HepG2 (cell line): ENCODE measurements around the gene CD164L2. TPM values are rescaled to one million over a fixed set of nuclear protein-coding genes. Genes with fewer than 3 reads are reported as not detected.

Experiments used
- ATAC-seq: fragments of 200-7000 bp; cut with Tn5 transposase; 3 replicates; pipeline ENCODE4 v1.9.1; 2020; ENCODE audit warnings: mild to moderate bottlenecking, moderate library complexity
- BruUV-seq: library from RNA; stranded (reverse); fragments of 400-500 nt; replicated peaks from 2 replicates; lab custom pipeline; 2021; lab: Mats Ljungman, UMichigan
- CTCF ChIA-PET: fragments of 300-600 bp; formaldehyde crosslinking; extraction: SDS; loops from one replicate; lab custom pipeline; 2021; ENCODE audit warnings: low total read pairs, inconsistent platforms, low intra/inter-chr PET ratio; lab: Yijun Ruan, JAX
- POLR2A ChIA-PET: fragments of 350-600 bp; sonication (Branson Sonifier 250); formaldehyde crosslinking; loops from one replicate; lab custom pipeline; 2020; ENCODE audit warnings: antibody characterized with exemption, inconsistent platforms; lab: Yijun Ruan, JAX
- DNase-seq: peaks from one replicate; pipeline ENCODE4 v3.0.0-alpha.2; 2015; ENCODE audit warnings: low spot score
- FAIRE-seq: peaks from 3 replicates; lab custom pipeline; 2011; peaks lifted over from hg19 to GRCh38; lab: Jason Lieb, UNC
- H2AFZ ChIP-seq: one replicate; pipeline ENCODE4 v1.6.1; 2011; ENCODE audit warnings: low read length, inconsistent platforms
- H3K27ac ChIP-seq: fragments of 300-600 bp; 3 replicates; pipeline ENCODE4 v1.8.0; 2011; ENCODE audit warnings: mixed run types, mild to moderate bottlenecking, mixed read lengths, low read length, inconsistent platforms; ENCODE audit not compliant: insufficient read depth; ENCODE audit errors: extremely low read length
- H3K27me3 ChIP-seq, 2 experiments: fragments of 200-600 bp in 1 of 2; 2 replicates in 1 of 2; 3 replicates in 1 of 2; pipeline versions ENCODE4 v1.6.0 to v1.8.0; 2011; ENCODE audit warnings: low read length in 2 of 2, mild to moderate bottlenecking in 2 of 2, moderate library complexity in 2 of 2, inconsistent platforms in 1 of 2; ENCODE audit not compliant: insufficient read depth in 2 of 2, control insufficient read depth in 1 of 2
- H3K36me3 ChIP-seq, 2 experiments: fragments of 200-600 bp in 1 of 2; replicated peaks in 1 of 2; 2 replicates in 1 of 2; 3 replicates in 1 of 2; pipeline versions ENCODE4 v1.5.1 to v1.8.0; 2011; ENCODE audit warnings: low read length in 2 of 2, inconsistent platforms in 1 of 2; ENCODE audit not compliant: insufficient read depth in 2 of 2, control insufficient read depth in 1 of 2
- H3K4me1 ChIP-seq: 2 replicates; pipeline ENCODE4 v1.5.1; 2012; ENCODE audit warnings: low read length, inconsistent platforms; ENCODE audit not compliant: insufficient read depth
- H3K4me2 ChIP-seq: 2 replicates; pipeline ENCODE4 v1.6.0; 2011; ENCODE audit warnings: low read depth, low read length, inconsistent platforms
- H3K4me3 ChIP-seq, 3 experiments: fragments of 200-600 bp in 1 of 3; sonication (generic), shearing (Covaris generic) in 1 of 3; replicated peaks in 1 of 3; 2 replicates each; pipeline ENCODE4 v1.5.1; 2011 to 2016; ENCODE audit warnings: low read length in 3 of 3, inconsistent platforms in 2 of 3, low read depth in 2 of 3, mild to moderate bottlenecking in 2 of 3, control low read depth in 1 of 3, mixed read lengths in 1 of 3; ENCODE audit not compliant: insufficient read depth in 1 of 3
- H3K79me2 ChIP-seq: one replicate; pipeline ENCODE4 v1.6.1; 2011; ENCODE audit warnings: low read length, inconsistent platforms; ENCODE audit not compliant: insufficient read depth
- H3K9ac ChIP-seq: 2 replicates; pipeline ENCODE4 v1.6.0; 2011; ENCODE audit warnings: mild to moderate bottlenecking, low read depth, low read length, inconsistent platforms; ENCODE audit not compliant: insufficient read depth
- H3K9me3 ChIP-seq: 2 replicates; pipeline ENCODE4 v1.5.1; 2012; ENCODE audit warnings: mild to moderate bottlenecking, low read length
- H4K20me1 ChIP-seq: 2 replicates; pipeline ENCODE4 v1.6.0; 2011; ENCODE audit warnings: inconsistent platforms, mild to moderate bottlenecking, low read length, moderate library complexity; ENCODE audit not compliant: insufficient read depth
- DNMT1 ChIP-seq: sonication (generic); formaldehyde crosslinking; IDR thresholded peaks from 2 replicates; pipeline ENCODE4 v1.5.1; 2020; ENCODE audit warnings: mild to moderate bottlenecking, missing genetic modification reagents
- FOXO4 ChIP-seq: sonication (generic); formaldehyde crosslinking; conservative IDR thresholded peaks from 2 replicates; pipeline ENCODE4 v1.8.1; 2023; ENCODE audit warnings: missing genetic modification reagents
- JARID2 ChIP-seq: sonication (generic); formaldehyde crosslinking; IDR thresholded peaks from 2 replicates; pipeline ENCODE4 v1.8.1; 2023; ENCODE audit warnings: missing genetic modification reagents, inconsistent platforms; ENCODE audit not compliant: insufficient replicate concordance
- MIER2 ChIP-seq: IDR thresholded peaks from 2 replicates; pipeline ENCODE4 v1.6.1; 2016; ENCODE audit warnings: missing biosample characterization, missing genetic modification reagents
- MIXL1 ChIP-seq: IDR thresholded peaks from 2 replicates; pipeline ENCODE4 v1.6.1; 2016
- PITX1 ChIP-seq: sonication (generic); formaldehyde crosslinking; IDR thresholded peaks from 2 replicates; pipeline ENCODE4 v1.5.1; 2020; ENCODE audit warnings: mild to moderate bottlenecking, missing genetic modification reagents
- PRPF4 ChIP-seq: fragments of 200-400 bp; formaldehyde crosslinking; IDR thresholded peaks from 2 replicates; pipeline ENCODE4 v1.6.1; 2016; ENCODE audit warnings: low read length, low read depth; ENCODE audit not compliant: poor library complexity, severe bottlenecking
- RBM22 ChIP-seq: fragments of 200-400 bp; formaldehyde crosslinking; optimal IDR thresholded peaks from 2 replicates; pipeline ENCODE3; 2017; ENCODE audit warnings: mild to moderate bottlenecking, low read length, moderate library complexity
- THYN1 ChIP-seq: sonication (generic); formaldehyde crosslinking; IDR thresholded peaks from 2 replicates; pipeline ENCODE4 v1.8.1; 2023; ENCODE audit warnings: low read depth, mild to moderate bottlenecking, moderate library complexity, missing genetic modification reagents, borderline replicate concordance
- XRCC5 ChIP-seq: fragments of 200-400 bp; formaldehyde crosslinking; optimal IDR thresholded peaks from 2 replicates; pipeline ENCODE3; 2017; ENCODE audit warnings: mild to moderate bottlenecking, low read length
- ZNF205 ChIP-seq: IDR thresholded peaks from 2 replicates; pipeline ENCODE4 v1.6.1; 2018; ENCODE audit warnings: missing biosample characterization, missing genetic modification reagents
- ZNF343 ChIP-seq: sonication (generic); formaldehyde crosslinking; IDR thresholded peaks from 2 replicates; pipeline ENCODE4 v1.4.0; 2020; ENCODE audit warnings: mild to moderate bottlenecking, missing genetic modification reagents
- ZNF407 ChIP-seq: sonication (generic); formaldehyde crosslinking; IDR thresholded peaks from one replicate; pipeline ENCODE4 v1.5.1; 2020; ENCODE audit warnings: mild to moderate bottlenecking, missing genetic modification reagents; ENCODE audit errors: not compliant biosample characterization
- ZNF430 ChIP-seq: sonication (generic); formaldehyde crosslinking; IDR thresholded peaks from 2 replicates; pipeline ENCODE4 v1.9.0; 2021; ENCODE audit warnings: mild to moderate bottlenecking, missing genetic modification reagents
- ZNF557 ChIP-seq: sonication (generic); formaldehyde crosslinking; IDR thresholded peaks from 2 replicates; pipeline ENCODE4 v1.4.0; 2020; ENCODE audit warnings: missing genetic modification reagents
- ZNF737 ChIP-seq: sonication (generic); formaldehyde crosslinking; IDR thresholded peaks from 2 replicates; pipeline ENCODE4 v1.5.0; 2020; ENCODE audit warnings: missing genetic modification reagents, mild to moderate bottlenecking, borderline replicate concordance
- WGBS: methylation state at CpG from one replicate; pipeline ENCODE4 v1.1.6; 2017; ENCODE audit warnings: low lambda C conversion rate; 5-methylcytosine and 5-hydroxymethylcytosine counted together
- in situ Hi-C: cut with HindIII; loops from 2 replicates; pipeline ENCODE4 v1.10.0; 2017; ENCODE audit warnings: low pct_unique_long_range_greater_than_20kb; ENCODE audit not compliant: extremely low pct_ligation_motif_present
- intact Hi-C: fragments of 100-400 bp; cut with micrococcal nuclease; formaldehyde crosslinking; loops from one replicate; pipeline ENCODE4 v1.10.0; 2022; ENCODE audit not compliant: unreplicated experiment
- polyA plus RNA-seq, 8 experiments: library from polyadenylated mRNA; depleted of rRNA in 3 of 8; stranded (reverse) in 7 of 8; unstranded in 1 of 8; fragments of >200 nt; fragmentation: Illumina TruSeq in 4 of 8; extraction: Trizol in 4 of 8; gene quantifications; 2 replicates each; pipeline versions ENCODE4 v1.2.1 to v1.2.3, GENCODE V29; 2011 to 2016; ENCODE audit warnings: low read depth in 4 of 8, missing spikeins in 1 of 8, mixed read lengths in 1 of 8; ENCODE audit not compliant: insufficient read depth in 1 of 8
- total RNA-seq, 5 experiments: library from RNA; depleted of rRNA; stranded (reverse); fragments of >200 nt; fragmentation: Illumina TruSeq; extraction: Trizol; gene quantifications; 2 replicates each; pipeline ENCODE4 v1.2.3, GENCODE V29; 2016; ENCODE audit warnings: low read depth in 1 of 5

CD164L2 gene
- total and polyA plus RNA-seq, 2 of the 13 experiments (the other 11 are each of a cell fraction or from before 2014, with no cell fraction given) = not detected

- H3K9me3 ChIP-seq = no peaks in the 10 kb centered on the region
- in situ Hi-C loops = no loop called here
- ATAC-seq (peak; percentile 89), FAIRE-seq (no peak), DNase-seq (no peak)
- no peaks in the 10 kb centered on the region for H4K20me1 ChIP-seq
- H3K9ac ChIP-seq = no peak overlapping the region
- H3K4me3 ChIP-seq = no peak overlapping the region
- H3K4me2 ChIP-seq = no peak overlapping the region
- H3K4me1 ChIP-seq = no peaks in the 10 kb centered on the region
- intact Hi-C loops = no loop called here
- no peak overlapping the region for H3K27ac ChIP-seq
- H3K27me3 ChIP-seq = no peaks in the 10 kb centered on the region
- POLR2A ChIA-PET = interaction anchor here (0.8 to 1.2 kb wide), 3 partner anchors 10 to 33 kb away, joined by 3 to 5 read pairs (median 3); partner anchors contain the start of gene SYTL1
- no peak overlapping the region for H2AFZ ChIP-seq
- WGBS = 80% methylated on average over 9 of the region's 11 CpGs
- H3K79me2 ChIP-seq = peaks cover 9% of the 10 kb centered on the region
- peaks cover 18 to 67% of the 10 kb centered on the region in 2 experiments for H3K36me3 ChIP-seq
- BruUV-seq = no TSS peak
- CTCF ChIA-PET = interaction anchor here (1.2 kb wide), 1 partner anchor 63 kb away, joined by 5 read pairs; no protein-coding TSS in a partner anchor
- peak; percentile 51 for TF ChIP-seq XRCC5
- no peak for TF ChIP-seq ZNF430
- TF ChIP-seq PITX1 (CRISPR knock-in tag) = no peak
- no peak for TF ChIP-seq FOXO4
- no peak for TF ChIP-seq ZNF343 (CRISPR knock-in tag)
- no peak for TF ChIP-seq DNMT1
- no peak for TF ChIP-seq ZNF557 (CRISPR knock-in tag)
- no peak for TF ChIP-seq MIER2 (CRISPR knock-in tag)
- no peak for TF ChIP-seq MIXL1 (CRISPR knock-in tag)
- no peak for TF ChIP-seq THYN1
- TF ChIP-seq ZNF737 (CRISPR knock-in tag) = no peak
- TF ChIP-seq JARID2 (CRISPR knock-in tag) = no peak
- no peak for TF ChIP-seq PRPF4
- no peak for TF ChIP-seq ZNF205 (CRISPR knock-in tag)
- TF ChIP-seq RBM22 = no peak
- peak; percentile 46 for TF ChIP-seq ZNF407
Observed at GRCh38 chr1:27332536-27333281, 50.4 kb downstream of the CD164L2 start.
